Urinary bladder (tissue), 4 donors: Measurements from ENCODE around the gene DTD2. TPM values are rescaled to one million over a fixed set of nuclear protein-coding genes. Genes with fewer than 3 reads are reported as not detected.
A peak's percentile ranks its signal among the peaks of the same experiment; 100 is the strongest.

Experiments
- DNase-seq: peaks from one replicate; pipeline ENCODE4 v3.0.0-alpha.2; 2015; ENCODE audit errors: extremely low spot score
- H3K27ac ChIP-seq: one replicate; pipeline ENCODE4 v1.5.1; 2013; ENCODE audit warnings: low read depth, mild to moderate bottlenecking, moderate library complexity
- H3K36me3 ChIP-seq: one replicate; pipeline ENCODE4 v1.6.1; 2013; ENCODE audit warnings: mild to moderate bottlenecking, moderate library complexity; ENCODE audit not compliant: insufficient read depth
- H3K4me1 ChIP-seq: one replicate; pipeline ENCODE4 v1.6.1; 2013; ENCODE audit warnings: mild to moderate bottlenecking, moderate library complexity; ENCODE audit not compliant: insufficient read depth
- H3K4me3 ChIP-seq: one replicate; pipeline ENCODE4 v1.5.1; 2013; ENCODE audit warnings: low read depth, low read length
- WGBS: extraction: QIAGEN DNeasy Blood & Tissue Kit; methylation state at CpG from one replicate; pipeline ENCODE4 v1.1.7; 2013; 5-methylcytosine and 5-hydroxymethylcytosine counted together
- polyA plus RNA-seq: library from polyadenylated mRNA; stranded (reverse); fragments of 200-250 nt; gene quantifications from one replicate; pipeline ENCODE4 v1.2.3, GENCODE V29; 2013
- total RNA-seq: library from RNA; depleted of rRNA; stranded (reverse); fragments of >200 nt; gene quantifications from one replicate; pipeline ENCODE4 v1.2.3, GENCODE V29; 2014
- donor health status: healthy with polysubstance abuse.
- donor health status: healthy.

The DTD2 gene
- total RNA-seq = 39.1 TPM
- 13.6 TPM for polyA plus RNA-seq

DNA sequence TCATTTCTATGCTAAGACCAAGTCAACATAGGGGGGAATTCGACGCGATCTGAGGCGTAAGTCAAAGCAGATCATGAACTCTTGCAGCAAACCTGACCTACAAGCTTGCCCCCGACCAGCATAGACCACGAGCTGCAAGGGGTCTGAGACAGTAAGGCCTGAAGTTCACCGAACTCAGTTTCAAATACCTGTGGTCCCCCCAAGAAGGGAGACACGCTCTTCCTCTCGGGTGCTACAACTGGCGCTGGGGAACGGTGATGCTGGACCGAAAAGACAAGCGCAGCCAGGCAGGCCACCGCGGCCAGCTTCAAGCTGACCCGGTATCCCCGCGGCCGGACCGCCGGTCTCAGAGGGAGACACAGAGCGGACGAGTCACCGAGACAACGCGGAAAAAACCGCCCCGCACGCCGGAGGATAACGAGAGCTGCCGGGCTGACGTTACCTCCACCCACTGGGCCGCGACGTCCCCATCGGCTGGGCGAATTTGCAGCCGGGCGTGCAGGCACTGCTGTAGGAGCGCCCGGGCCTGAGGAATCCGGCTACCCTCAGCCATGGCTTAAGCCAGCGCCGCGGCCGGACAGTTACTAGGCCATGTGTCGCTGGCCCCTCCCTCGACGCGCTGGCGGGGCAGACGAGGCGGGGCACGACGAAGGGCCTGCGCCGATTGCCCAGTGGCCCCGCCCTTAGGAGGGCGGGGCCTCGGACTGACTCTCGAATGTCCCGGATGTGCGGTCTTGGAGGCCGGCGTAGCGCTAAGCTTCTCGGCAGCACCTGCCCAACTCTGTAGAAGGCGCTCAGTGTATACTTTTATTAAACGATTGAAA is at the start of gene DTD2:
Gene DTD2, minus strand, starts transcription at position 666 of the 824 bp plus-strand sequence. Its CDS starts 113 bp downstream, at position 553.
- Histone ChIP-seq H3K4me1 (no peaks in the 10 kb centered on the region), H3K27ac (peak within 1 kb of the TSS; percentile 84), H3K4me3 (peak within 1 kb of the TSS; percentile 46), H3K36me3 (no peaks in the 10 kb centered on the region)
- DNase-seq = peak; percentile 90
- WGBS = 3% methylated on average over 70 of the region's 70 CpGs

GRCh38 chr14:31505411-31505810 is 48.1 kb upstream of the DTD2 start:
- Histone ChIP-seq H3K27ac (no peak overlapping the region), H3K4me1 (no peaks in the 10 kb centered on the region), H3K4me3 (no peak overlapping the region), H3K36me3 (no peaks in the 10 kb centered on the region)
- no peak for DNase-seq
- WGBS = 20% methylated on average over 1 of the region's 1 CpG

DNA sequence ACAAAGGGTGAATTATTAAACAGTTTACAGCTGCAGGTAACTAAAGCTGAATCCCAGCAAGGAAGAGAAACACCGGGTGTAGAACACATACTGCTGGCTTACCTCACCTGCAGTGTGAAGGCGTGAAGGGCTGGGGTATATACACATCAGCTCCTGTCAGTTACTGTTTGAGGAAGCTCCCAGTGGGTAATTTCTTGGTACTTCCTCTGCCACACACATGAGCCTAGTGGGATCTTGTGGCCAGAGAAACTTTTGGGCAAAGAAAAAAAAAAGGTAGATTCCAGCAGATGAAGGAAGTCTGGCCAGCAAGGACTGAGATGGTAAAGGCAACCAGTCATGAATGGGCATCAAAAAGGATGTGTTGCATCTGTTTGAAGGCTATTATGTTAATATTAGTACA is 44.6 kb upstream of the DTD2 start:
- no peak for DNase-seq
- Histone ChIP-seq H3K4me1 (no peaks in the 10 kb centered on the region), H3K4me3 (no peak overlapping the region), H3K27ac (no peak overlapping the region), H3K36me3 (no peaks in the 10 kb centered on the region)
- WGBS = 93% methylated on average over 2 of the region's 2 CpGs

- Histone ChIP-seq H3K4me3 (no peak overlapping the region), H3K4me1 (no peaks in the 10 kb centered on the region), H3K36me3 (no peaks in the 10 kb centered on the region), H3K27ac (no peak overlapping the region)
- DNase-seq = no peak
- WGBS = 84% methylated on average over 8 of the region's 8 CpGs
Measured at GRCh38 chr14:31492759-31493498, 35.6 kb upstream of the DTD2 start.

- DNase-seq = no peak
- Histone ChIP-seq H3K27ac (no peak overlapping the region), H3K4me3 (no peak overlapping the region), H3K4me1 (no peaks in the 10 kb centered on the region), H3K36me3 (no peaks in the 10 kb centered on the region)
Measured at GRCh38 chr14:31489691-31490090, 32.4 kb upstream of the DTD2 start.

DNA sequence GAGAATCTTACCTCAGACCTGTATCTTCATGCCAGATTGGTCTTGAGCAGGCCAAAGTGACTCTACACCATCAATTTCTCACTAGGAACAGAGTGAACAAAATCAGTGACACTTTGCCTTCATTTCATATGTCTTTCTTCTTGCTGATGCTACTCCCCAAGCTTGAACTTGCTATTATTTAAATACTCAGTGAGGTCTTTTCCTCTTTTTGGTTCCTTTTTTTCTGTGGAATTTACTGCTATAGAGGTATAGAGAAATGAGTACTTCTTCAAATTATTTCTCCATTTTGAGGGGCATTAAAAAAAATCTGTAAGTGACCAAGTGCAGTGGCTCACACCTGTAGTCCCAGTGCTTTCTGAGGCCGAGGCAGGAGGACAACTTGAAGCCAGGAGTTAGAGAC is 30.6 kb upstream of the DTD2 start, which contains the start of gene GPR33:
Gene GPR33, minus strand, starts transcription at position 154 of the 400 bp plus-strand sequence. CDS start 4,074 bp downstream, outside the sequence.
- Histone ChIP-seq H3K36me3 (no peaks in the 10 kb centered on the region), H3K27ac (no peak within 1 kb of the TSS), H3K4me3 (no peak within 1 kb of the TSS), H3K4me1 (no peaks in the 10 kb centered on the region)
- no peak for DNase-seq
- WGBS = 75% methylated on average over 1 of the region's 1 CpG

DNA sequence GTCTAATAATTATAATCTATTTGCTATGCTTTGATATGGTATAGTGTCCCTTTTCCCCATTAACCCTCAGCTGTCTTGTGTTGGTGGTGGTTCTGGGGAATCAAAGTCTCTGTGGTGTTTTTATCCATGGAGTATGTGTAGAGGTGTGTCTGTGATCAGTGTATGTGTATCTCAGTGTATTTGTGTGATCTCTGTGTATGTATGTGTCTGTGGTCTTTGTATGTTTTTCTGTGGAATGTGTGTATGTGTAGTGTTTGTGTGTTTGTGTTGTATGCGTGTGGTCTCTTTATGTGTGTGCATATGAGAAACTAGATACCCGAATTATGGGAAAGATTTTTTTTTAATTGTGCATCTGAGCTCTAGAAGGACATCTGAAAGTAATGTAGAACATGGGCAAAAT is 29.5 kb upstream of the DTD2 start:
- no peaks in the 10 kb centered on the region for H3K36me3 ChIP-seq
- H3K4me3 ChIP-seq = no peak overlapping the region
- H3K27ac ChIP-seq = no peak overlapping the region
- DNase-seq = no peak
- no peaks in the 10 kb centered on the region for H3K4me1 ChIP-seq
- 90% methylated on average over 2 of the region's 2 CpGs for WGBS

- H3K4me1 ChIP-seq = no peaks in the 10 kb centered on the region
- H3K27ac ChIP-seq = no peak overlapping the region
- no peaks in the 10 kb centered on the region for H3K36me3 ChIP-seq
- DNase-seq = no peak
- 89% methylated on average over 3 of the region's 3 CpGs for WGBS
- no peak overlapping the region for H3K4me3 ChIP-seq
Measured at GRCh38 chr14:31484754-31485153, 27.4 kb upstream of the DTD2 start.

DNA sequence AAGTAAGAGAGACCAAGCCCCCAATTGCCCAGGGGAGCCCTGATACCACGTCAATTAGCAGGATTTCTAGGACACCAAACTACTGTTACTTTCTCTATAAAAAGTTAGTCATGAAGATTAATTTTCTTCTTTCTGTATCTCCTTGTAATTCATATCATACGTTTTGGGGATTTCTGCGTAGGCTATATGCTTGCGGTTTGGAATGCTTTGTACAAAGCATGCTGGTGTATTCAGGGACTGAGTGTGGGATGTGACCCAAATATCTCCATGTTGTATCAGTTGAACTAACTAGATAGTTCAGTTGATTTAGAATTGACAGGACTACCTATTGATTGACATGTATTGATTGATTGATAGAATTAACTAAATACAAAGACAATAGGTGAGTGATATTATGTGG is 22.9 kb upstream of the DTD2 start:
- H3K27ac ChIP-seq = no peak overlapping the region
- no peak overlapping the region for H3K4me3 ChIP-seq
- no peaks in the 10 kb centered on the region for H3K36me3 ChIP-seq
- 77% methylated on average over 4 of the region's 4 CpGs for WGBS
- no peaks in the 10 kb centered on the region for H3K4me1 ChIP-seq
- no peak for DNase-seq

GRCh38 chr14:31479027-31479426 is 21.7 kb upstream of the DTD2 start:
- no peak for DNase-seq
- Histone ChIP-seq H3K4me1 (no peaks in the 10 kb centered on the region), H3K4me3 (no peak overlapping the region), H3K36me3 (no peaks in the 10 kb centered on the region), H3K27ac (no peak overlapping the region)
- 54% methylated on average over 3 of the region's 3 CpGs for WGBS

- no peak overlapping the region for H3K4me3 ChIP-seq
- H3K4me1 ChIP-seq = no peaks in the 10 kb centered on the region
- H3K27ac ChIP-seq = no peak overlapping the region
- WGBS = 89% methylated on average over 6 of the region's 6 CpGs
- DNase-seq = no peak
- no peaks in the 10 kb centered on the region for H3K36me3 ChIP-seq
Measured at GRCh38 chr14:31477248-31477647, 19.9 kb upstream of the DTD2 start.

- 79% methylated on average over 4 of the region's 4 CpGs for WGBS
- DNase-seq = no peak
Measured at GRCh38 chr14:31476131-31476866, 19.0 kb upstream of the DTD2 start.

DNA sequence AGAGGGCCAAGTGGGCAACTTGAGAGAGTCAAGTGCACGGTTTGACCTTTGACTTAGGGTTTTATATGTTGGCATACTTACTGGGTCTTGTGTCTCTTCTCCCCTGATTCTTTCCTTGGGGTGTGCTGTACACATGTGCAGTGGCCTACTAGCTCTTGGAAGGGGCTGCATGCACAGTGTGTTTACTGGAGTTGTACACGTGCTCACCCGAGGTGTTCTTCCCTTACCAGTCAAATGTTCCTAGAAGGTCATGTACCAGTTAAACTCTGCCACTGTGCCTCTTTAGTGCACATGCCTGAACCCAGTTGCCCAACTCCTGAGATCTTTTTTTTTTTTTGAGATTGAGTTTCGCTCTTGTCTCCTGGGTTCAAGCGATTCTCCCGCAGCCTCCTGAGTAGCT is 9.2 kb upstream of the DTD2 start:
- Histone ChIP-seq H3K36me3 (no peaks in the 10 kb centered on the region), H3K27ac (no peak overlapping the region), H3K4me3 (no peak overlapping the region), H3K4me1 (no peaks in the 10 kb centered on the region)
- WGBS = 90% methylated on average over 6 of the region's 6 CpGs
- no peak for DNase-seq

More at GRCh38 chr14:31476131-31476866, 19.0 kb upstream of the DTD2 start:
- Histone ChIP-seq H3K4me1 (no peaks in the 10 kb centered on the region), H3K4me3 (no peak overlapping the region), H3K36me3 (no peaks in the 10 kb centered on the region), H3K27ac (no peak overlapping the region)
